Stimulated activated CD4-positive, alpha-beta T cell treated with anti-CD3 and anti-CD28 coated beads, Interleukin-12 subunit alpha, Interleukin-12 subunit beta, amount 100 ng/mL, for 48 hours (primary cell): ENCODE measurements around the gene DYNLT2.
A peak's percentile ranks its signal among the peaks of the same experiment; 100 is the strongest.
"Not testable (repeated sequence)": the region's sequence is repeated elsewhere in the genome, so short reads cannot be mapped to it uniquely, and the experiment has no call there.

Experiments used
- DNase-seq, 3 donors: peaks; one replicate each; pipeline ENCODE4 v3.0.0-alpha.2; 2020; ENCODE audit warnings: low read depth in 2 of 3, low spot score in 1 of 3

The DYNLT2 gene

DNA sequence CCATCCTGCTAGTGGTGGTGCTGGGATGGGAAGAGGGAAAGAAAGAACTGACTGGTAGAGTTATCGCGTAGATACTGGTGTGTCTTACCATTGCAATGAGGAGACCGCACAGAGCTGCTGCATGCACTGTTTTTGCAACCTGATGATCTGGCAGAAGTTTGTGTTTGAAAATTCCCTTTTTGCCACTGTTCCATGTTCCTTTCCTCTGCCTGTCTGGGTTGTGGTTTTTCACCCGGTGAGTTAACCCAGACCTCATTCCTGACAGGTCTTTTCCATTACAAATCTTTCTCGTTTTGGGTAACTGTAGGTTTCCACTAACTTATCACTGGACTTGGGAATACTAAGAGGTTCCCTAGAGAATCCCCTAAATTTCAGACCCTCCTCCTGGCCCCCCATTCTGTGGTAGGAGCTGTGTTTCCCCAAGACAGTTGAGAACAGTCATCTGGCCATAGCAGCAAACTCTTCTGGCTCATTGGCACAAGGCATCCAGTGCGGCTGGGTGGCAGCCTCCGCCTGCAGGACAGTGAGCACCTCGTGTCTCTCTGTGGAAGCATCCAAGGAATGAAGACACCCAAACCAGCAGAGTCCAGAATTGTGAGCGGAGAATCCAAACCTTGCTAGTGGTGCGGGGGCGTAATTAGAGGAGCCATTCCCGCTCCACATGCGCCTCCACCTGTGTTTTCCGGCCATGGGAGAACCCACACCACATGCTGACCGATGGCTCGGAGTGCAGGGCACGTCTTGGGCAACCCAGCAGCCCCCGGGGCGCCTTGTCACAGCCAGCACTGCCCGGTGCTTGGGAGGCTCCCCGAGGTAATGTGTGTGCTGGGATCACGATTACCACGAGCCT, 32.8 kb upstream of the DYNLT2 start:
- no peak for DNase-seq

DNA sequence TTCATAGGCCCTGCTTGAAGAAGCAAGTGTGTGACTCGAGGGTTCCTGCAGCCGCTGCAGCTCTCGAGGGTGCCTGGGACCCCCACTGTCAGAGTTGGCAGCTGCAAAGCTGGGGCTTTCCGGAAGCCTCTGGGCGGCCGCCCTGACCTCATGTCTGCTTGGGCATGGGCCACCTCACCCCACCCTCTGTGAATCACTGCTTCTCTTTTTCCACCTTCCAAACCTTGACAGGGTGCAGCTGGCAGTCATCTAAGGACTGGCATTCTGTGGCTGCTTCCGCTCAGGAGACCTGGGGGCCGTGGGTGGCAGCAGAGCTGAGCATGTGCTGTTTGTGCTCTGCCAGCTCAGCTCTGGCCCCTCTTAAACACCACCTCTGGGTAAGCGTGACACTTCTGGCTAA, 32.0 kb upstream of the DYNLT2 start:
- no peak for DNase-seq

DNA sequence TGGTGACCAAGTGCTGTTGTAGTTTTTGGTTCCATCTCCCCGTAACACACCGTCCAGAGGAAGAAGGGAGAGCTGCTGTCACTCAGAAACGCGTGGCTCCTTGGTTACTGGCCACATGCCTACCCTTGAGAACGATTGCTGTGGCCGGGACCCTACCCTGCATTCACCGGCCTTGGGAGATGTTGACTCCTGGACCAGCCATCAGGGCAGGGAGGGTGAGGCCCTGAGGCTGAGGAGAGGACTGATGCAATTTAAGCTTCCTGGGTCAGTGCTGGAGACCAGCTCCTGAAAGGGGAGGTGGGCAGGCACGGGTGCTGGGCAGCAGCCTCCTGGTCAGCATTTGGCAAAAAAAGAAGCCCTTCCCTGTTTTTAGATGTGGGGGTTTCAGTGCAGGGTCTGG, 31.6 kb upstream of the DYNLT2 start:
- no peak for DNase-seq

DNA sequence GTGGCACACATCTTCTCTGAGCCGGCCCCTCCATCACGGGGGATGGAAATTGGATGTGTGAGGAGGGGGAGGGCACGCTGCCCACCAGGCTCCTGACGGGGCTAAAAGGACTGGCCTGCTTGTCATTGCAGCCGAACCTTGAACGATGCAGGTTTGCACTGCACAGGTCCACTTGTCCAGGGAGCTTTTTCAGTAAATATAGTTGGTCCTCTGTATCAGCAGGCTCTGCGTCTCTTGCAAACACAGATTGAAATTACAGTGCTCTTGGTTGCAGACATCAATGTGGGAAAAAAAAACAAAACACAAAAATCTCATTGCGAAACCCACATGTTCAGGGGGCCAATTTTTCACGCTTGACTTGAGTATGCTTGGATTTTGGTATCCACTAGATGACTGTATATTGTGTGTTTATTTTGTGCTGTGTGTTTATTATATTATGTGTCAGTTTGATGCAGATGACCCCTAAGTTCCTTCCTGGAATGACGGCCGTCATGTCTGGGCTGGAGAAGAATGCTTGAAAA, 29.3 kb upstream of the DYNLT2 start:
- no peak for DNase-seq

DNA sequence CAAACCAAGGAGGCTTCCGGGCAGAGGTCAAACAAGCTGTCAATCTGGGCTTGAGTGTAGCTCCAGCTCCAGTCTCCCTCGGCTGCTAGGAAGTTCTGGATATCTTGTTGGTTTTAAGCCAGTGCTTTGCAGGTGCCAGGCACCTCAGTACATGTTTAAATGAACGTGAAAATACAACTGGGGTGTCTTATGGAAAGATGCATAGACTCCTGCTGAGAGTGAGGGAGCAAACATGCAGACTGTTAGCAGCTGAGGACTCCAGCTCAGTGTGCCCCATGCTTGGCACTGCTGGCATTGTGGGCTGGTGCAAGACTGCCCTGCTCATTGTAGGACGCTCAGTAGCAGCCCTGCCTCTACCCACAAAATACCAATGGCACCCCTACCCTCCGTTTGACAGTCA, 28.5 kb upstream of the DYNLT2 start:
- no peak for DNase-seq

DNA sequence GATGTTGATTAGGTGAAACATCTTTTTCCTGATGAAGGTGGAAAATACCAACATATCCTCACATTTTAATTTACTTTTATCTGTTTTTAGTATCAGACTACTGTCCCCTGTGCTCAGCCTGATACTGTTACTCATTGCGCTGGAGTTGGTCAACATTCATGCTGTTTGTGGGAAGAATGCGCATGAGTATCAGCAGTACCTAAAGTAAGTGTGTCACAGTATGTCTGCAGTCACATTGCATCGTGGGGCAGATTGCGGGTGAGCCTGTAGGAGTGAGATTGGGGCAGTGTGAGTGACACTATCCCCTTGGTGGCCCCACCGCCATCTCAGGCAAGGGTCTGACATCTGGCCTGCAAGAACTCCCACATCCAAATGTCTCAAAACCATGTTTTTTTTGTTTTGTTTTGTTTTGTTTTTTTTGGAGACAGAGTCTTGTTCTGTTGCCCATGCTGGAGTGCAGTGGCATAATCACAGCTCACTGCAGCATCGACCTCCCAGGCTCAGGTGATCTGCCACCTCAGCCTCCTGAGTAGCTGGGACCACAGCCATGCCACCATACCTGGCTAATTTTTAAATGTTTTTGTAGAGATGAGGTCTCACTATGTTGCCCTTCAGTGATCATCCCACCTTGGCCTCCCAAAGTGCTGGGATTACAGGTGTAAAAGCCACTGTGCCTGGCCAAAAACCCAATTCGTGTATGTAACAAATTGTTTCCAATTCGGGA, 27.9 kb upstream of the DYNLT2 start:
- DNase-seq: no peak

DNA sequence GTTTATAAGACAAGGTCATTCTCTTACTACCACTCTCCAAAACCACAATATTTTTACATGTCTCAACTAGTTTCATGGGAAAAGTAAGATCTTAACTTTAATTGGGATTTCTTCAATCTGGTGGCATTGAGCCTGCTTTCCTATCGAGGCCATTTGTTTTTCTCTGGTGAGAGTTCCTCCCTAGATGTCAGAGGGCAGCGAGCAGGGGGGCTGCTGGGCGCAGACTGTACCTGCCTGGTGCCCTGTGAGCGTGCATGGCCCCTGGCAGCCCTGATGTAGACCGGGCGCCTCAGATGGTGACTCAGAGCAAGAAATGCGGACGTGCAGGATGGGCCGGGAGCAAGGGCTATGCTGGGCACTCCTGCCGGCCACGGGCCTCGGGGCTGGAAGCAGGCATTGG, 27.3 kb upstream of the DYNLT2 start:
- DNase-seq: no peak

DNA sequence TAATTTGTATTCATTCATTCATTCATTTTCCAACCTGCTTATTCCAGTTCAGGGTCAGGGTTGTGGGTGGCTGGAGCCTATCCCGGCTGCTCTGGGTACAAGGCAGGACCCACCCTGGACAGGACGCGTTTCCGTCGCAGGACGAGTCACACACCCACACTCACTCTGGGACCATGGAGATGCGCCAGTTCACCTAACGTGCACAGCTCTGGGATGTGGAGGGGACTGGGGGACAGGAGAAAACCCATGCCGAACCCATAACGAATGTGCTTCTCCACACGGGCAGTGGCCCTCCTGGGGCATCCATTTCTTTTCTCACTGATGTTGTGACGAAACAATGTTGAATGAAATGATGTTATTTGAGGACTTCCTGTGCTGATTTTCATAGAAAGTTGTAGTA, 26.5 kb upstream of the DYNLT2 start:
- DNase-seq: no peak

DNA sequence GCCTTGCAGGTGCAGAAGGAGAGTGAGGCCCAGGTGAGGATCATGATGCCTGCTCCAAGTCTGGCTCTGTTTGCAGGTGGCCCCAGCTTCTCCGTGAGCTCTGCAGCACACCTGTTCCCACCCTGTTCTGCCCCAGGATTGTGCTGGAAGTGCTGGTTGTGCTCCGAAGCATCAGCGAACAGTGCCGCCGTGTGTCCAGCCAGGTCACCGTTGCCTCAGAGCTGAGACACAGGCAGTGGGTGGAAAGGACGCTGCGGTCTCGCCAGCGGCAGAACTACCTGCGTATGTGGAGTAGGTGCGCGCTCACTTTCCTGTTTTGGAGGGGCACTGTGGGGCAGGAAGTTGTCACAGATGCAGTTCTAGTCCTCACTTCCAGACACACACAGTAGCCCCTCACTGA, 25.0 kb upstream of the DYNLT2 start:
- DNase-seq: no peak

DNA sequence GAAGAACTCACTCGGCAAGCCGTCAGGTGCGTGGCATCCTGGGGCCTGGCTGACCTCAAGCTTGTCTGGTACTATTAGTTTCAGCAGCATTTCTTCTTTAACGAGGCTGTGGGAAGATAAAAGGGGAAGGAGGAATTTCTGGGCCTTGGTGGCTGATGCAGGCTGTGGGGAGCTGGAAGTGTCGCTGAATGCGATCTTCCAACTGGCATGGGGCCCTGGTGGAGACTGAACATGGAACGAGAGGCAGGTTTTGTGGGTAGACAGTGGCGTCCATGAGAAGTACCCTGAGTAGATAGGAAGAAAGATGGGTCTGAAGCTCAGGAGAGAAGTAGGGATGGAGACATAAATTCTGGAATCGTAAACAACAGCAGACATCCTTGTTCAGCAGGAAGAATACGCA, 23.9 kb upstream of the DYNLT2 start:
- DNase-seq: no peak

DNA sequence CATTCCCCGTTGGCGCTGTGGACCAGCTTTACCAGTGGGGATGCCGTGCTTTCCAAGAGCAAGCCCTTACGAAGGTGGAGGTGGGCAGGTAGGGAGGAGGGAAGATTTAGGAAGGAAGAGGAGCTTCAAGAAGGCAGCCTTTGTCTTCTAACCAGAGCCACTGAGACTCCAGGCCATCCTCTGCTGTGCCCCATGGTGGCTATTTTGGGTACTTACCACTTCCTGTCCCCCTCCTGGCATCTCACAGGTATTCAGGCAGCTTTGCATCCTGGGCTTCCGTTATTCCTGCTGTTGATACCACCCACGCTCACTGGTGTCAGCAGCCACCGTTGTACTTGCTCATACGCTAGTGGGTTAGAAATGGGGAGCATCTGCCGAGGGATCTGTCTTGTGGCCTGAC, 23.0 kb upstream of the DYNLT2 start:
- no peak for DNase-seq

DNA sequence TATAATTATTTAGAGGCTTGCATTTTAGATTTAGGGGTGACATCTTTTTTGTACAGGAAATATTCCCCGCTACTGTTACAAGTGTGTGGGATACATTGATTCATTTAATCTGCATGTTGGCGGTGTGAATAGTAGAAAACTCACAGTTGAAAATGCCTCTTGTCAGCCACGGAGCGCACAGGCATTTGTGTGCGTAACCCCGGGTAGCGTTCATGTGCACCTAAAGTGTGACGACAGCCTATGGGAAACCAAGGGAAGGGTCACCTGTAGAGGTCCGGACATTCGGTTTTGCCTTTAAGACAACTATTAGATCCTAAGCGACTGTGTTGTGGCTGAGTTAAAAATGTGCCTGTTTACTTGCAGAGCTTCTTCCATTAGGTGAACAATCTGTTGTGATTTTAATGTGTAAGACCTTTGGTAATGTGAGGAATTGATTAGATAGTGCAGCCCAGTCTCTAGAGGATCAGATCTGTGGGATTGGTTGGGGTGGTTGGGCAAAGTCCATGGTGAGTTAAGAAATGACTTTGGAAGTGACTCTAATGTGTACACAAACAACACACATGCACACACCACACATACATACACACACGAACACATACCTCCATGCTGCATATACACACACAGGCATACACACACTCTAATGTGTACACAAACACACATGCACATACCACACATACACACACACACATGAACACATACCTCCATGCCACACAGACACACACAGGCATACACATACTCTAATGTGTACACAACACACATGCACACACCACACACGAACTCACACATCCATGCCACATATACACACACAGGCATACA, 15.8 kb upstream of the DYNLT2 start:
- no peak for DNase-seq

DNA sequence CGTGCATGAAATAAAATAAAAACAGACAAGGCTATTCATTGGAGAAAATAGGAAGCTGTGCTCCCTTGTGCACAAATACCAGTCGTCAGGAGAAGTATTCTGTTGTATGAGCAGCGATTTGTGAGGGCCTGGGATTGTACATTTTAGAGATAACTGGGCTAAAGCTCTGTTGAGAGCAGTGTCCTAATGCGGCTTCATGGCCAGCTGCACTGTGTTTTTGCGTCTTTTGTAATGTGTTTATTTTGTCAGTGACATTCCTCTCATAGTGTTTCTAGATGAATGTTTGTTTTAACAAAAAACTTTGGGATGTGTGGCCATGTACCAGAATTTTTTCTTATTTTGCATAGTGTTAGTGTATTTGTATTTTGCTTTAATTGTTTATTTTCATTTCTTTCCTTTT, 14.9 kb upstream of the DYNLT2 start:
- no peak for DNase-seq

DNA sequence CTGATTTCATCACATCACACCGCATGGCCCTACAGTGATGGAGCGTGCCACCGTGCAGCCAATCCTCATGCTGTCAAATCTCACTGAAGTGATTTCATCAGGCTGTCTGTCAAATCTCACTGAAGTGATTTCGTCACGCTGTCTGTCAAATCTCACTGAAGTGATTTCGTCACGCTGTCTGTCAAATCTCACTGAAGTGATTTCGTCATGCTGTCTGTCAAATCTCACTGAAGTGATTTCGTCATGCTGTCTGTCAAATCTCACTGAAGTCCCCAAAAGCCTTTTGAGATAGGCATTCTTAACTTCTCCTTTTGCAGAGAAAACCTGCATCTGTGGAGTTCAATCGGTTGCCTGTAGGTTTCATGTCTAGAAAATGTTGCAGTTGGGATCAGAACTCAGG, 14.4 kb upstream of the DYNLT2 start:
- DNase-seq: not testable (repeated sequence)

DNA sequence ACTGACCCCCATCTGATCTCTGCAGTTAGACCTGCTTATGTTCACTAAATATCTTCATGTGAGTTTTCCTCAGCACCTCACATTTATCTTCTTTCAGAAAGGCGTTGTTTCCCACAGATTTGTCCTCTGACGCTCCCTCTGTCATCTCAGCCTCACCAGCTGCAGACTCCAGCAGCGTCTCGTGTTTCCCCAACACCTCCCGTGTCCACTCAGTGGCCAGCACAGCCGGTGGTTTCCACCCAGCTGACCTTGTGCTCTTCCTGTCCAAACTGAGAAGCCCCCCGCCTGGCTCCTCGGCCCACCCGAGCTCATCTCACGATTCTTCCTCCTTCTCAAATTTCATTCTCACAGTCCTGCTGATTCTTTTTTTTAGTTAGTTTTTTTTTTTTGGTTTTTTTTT, 12.5 kb upstream of the DYNLT2 start:
- DNase-seq: no peak

DNA sequence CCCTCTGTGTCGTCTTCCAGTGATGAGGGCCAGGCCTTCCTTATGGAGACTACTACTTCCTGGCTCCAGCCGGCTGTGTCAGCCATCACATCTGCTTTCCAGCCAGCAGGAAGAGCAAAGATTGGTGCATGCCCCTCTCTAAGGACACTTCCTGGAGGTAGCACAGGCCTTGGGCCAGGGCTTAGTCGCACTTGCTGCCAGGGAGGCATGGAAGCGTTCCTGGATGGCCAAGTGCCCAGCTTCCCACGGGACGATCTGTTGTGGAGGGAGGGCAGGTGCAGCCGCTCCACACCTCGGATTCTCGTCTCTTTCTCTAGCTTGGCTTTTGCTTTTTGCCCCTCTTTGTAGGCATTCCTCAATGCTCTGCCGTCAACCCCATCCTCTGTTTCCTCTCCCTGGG, 11.9 kb upstream of the DYNLT2 start:
- no peak for DNase-seq

DNA sequence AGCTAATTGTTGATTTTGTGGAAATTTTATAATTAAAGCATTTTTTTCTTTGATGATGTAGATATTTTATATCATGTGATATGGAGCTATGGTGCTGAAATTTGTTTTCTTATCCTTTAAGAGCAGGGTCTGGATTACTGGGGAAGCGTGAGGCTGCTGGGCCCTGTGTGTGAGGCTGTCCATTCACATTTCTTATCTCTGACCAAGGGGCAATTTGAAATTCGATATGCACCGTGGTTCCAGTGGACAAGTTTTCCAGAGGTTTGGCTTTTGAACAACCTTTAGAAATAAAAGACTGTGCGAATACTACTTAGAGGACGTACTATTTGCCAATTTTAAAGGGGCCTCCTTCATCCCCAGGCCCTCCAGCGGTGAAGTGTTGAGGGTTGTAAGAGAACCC, 3.8 kb upstream of the DYNLT2 start:
- no peak for DNase-seq

DNA sequence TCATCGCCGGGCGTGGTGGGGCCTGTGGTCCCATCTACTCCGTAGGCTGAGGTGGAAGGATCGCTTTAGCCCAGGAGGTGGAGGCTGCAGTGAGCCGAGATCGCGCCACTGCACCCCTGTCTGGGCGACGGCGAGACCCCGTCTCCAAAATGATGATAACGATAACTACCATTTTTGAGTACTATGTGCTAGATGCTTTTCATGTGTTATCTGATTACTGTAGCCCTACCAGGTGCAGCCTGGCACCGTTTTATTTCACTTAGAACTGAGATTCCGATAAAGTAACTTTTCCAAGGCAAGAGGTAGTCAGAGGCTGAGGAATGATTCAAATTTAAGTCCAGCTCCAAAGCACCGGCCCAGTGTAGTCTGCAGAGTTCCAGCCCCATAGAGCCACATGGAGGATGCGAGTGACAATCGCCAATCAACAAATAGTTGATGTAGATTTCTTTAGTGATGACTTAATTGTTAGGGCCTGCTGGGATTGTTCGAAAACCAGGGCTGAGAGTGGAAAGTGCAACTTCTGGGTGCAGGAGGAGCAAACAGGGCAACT, 777 bp upstream of the DYNLT2 start:
- peak in 1 of 3 donors; percentile 16 for DNase-seq

DNA sequence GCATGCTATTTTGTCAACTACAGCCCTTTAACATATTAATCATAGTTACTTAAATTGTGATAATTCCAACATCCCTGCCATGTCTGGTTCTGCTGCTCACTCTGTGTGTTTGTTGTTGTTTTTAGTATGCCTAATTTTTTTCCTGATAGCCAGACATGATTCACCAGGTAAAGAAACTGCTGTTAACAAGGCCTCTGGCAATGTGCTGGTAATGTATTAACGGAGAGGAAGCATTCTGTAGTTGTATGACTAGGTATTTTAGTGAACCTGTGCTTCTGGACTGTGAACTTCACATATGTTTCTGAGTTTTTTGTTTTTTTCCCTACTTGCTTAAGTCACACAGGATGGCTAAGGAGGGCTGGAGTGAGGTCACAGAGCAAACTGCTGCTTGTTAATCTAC, 4.8 kb downstream of the DYNLT2 start:
- DNase-seq: no peak

DNA sequence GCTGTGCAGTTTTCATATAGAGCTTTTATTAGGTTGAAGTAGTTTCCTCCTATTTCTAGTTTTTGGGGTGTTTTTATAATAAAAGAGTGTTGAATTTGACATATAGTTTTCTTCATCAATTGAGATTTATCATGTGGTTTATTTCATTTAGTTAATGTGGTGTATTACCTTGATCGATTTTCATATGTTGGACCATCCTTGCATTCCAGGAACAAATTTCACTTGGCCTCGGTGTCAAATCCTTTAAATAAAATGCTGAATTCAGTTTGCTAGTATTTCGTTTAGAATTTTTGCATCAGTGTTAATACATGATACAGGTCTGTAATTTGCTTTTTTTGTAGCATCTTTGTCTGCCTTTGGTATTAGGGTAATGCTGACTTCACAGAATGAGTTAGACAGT, 6.0 kb downstream of the DYNLT2 start:
- no peak for DNase-seq

DNA sequence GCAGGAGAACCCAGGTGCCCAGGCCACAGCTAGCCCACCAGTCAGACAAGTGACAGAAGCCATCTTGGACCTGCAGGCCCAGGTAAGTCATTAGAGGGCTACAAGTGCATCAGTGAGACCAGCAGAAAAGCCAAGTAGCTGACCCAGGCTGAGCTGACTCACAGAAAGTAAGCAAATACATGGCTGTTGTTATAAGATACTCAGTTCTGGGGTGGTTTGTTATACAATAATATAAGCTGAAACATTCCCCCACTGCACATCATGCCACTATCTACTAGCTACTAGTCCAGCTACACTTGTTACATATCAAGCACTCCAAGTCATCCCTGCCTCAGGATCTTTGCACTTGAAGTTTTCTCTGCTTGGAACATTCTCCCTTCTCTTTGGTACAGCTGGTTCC, 10.0 kb downstream of the DYNLT2 start:
- no peak for DNase-seq
